Panc1 (cell line): ENCODE data around the gene RTP5. TPM values are rescaled to one million over a fixed set of nuclear protein-coding genes. Genes with fewer than 3 reads are reported as not detected.
A peak's percentile ranks its signal among the peaks of the same experiment; 100 is the strongest.

Experiments used
- ATAC-seq: fragments of 200-7000 bp; cut with Tn5 transposase; 2 replicates; pipeline ENCODE4 v1.9.1; 2020; ENCODE audit warnings: mild to moderate bottlenecking, moderate library complexity
- BruUV-seq: library from RNA; stranded (reverse); fragments of 400-500 nt; replicated peaks from 2 replicates; lab custom pipeline; 2021; lab: Mats Ljungman, UMichigan
- CTCF ChIA-PET: fragments of 300-600 bp; sonication (Branson Sonifier 250); formaldehyde crosslinking; loops from one replicate; lab custom pipeline; 2022; ENCODE audit warnings: antibody characterized with exemption; lab: Charles Lee
- POLR2A ChIA-PET: fragments of 300-600 bp; sonication (Branson Sonifier 250); formaldehyde crosslinking; loops from one replicate; lab custom pipeline; 2022; ENCODE audit warnings: antibody characterized with exemption; lab: Charles Lee
- DNase-seq: peaks from one replicate; pipeline ENCODE4 v3.0.0-alpha.2; 2010; ENCODE audit warnings: low read depth, low spot score
- H3K27ac ChIP-seq: 2 replicates; pipeline ENCODE4 v1.5.1; 2011; ENCODE audit warnings: mild to moderate bottlenecking, low read length, inconsistent platforms
- H3K27me3 ChIP-seq: fragments of 200-500 bp; sonication (Bioruptor generic); 2 replicates; pipeline ENCODE4 v1.6.0; 2014; ENCODE audit warnings: low read length, inconsistent platforms; ENCODE audit not compliant: control insufficient read depth, insufficient read depth
- H3K36me3 ChIP-seq: fragments of 200-500 bp; sonication (Bioruptor generic); 2 replicates; pipeline ENCODE4 v1.5.1; 2014; ENCODE audit warnings: inconsistent platforms, mild to moderate bottlenecking, low read length, moderate library complexity; ENCODE audit not compliant: control insufficient read depth, insufficient read depth
- H3K4me1 ChIP-seq: 2 replicates; pipeline ENCODE4 v1.5.1; 2011; ENCODE audit warnings: inconsistent platforms, mild to moderate bottlenecking, low read length, moderate library complexity; ENCODE audit not compliant: control insufficient read depth, insufficient read depth
- H3K4me3 ChIP-seq, 2 experiments: 2 replicates each; pipeline ENCODE4 v1.5.1; 2011 to 2012; ENCODE audit warnings: low read depth in 2 of 2, low read length in 2 of 2, mild to moderate bottlenecking in 2 of 2, inconsistent platforms in 1 of 2, moderate library complexity in 1 of 2
- H3K9me3 ChIP-seq: fragments of 200-500 bp; sonication (Bioruptor generic); 2 replicates; pipeline ENCODE4 v1.5.1; 2014; ENCODE audit warnings: low read depth, mild to moderate bottlenecking, inconsistent platforms, low read length, moderate library complexity; ENCODE audit not compliant: control insufficient read depth, insufficient read depth
- CTCF ChIP-seq: fragments of 450-650 bp; IDR thresholded peaks from 2 replicates; pipeline ENCODE4 v1.5.1; 2017; ENCODE audit warnings: mild to moderate bottlenecking
- POLR2AphosphoS5 ChIP-seq: IDR thresholded peaks from 2 replicates; pipeline ENCODE4 v1.6.1; 2012; ENCODE audit warnings: mild to moderate bottlenecking, low read depth, low read length, moderate library complexity
- REST ChIP-seq, 2 experiments: IDR thresholded peaks; 2 replicates each; pipeline ENCODE4 v1.6.1; 2011 to 2012; ENCODE audit warnings: low read depth in 2 of 2, control low read depth in 1 of 2, low read length in 1 of 2, mild to moderate bottlenecking in 1 of 2, moderate library complexity in 1 of 2; ENCODE audit not compliant: insufficient read depth in 1 of 2
- SIN3A ChIP-seq: IDR thresholded peaks from 2 replicates; pipeline ENCODE4 v1.6.1; 2012; ENCODE audit warnings: low read depth, mild to moderate bottlenecking, low read length, moderate library complexity, borderline replicate concordance; ENCODE audit not compliant: insufficient read depth
- TCF7L2 ChIP-seq: IDR thresholded peaks from 2 replicates; pipeline ENCODE4 v1.6.1; 2011; ENCODE audit warnings: mild to moderate bottlenecking, low read depth, low read length, inconsistent platforms
- in situ Hi-C: cut with HindIII; loops from 2 replicates; pipeline ENCODE4 v1.10.0; 2016; ENCODE audit warnings: low sequenced_read_pairs, low pct_unique_long_range_greater_than_20kb
- intact Hi-C: fragments of 100-400 bp; cut with micrococcal nuclease; formaldehyde crosslinking; loops from one replicate; pipeline ENCODE4 v1.10.0; 2022; ENCODE audit not compliant: unreplicated experiment
- total RNA-seq: library from RNA; stranded (reverse); gene quantifications from one replicate; pipeline ENCODE4 v1.2.1, GENCODE V29; 2021; ENCODE audit not compliant: unreplicated experiment

RTP5 gene
- total RNA-seq, 1 experiment from 2014 or later: not detected

- DNase-seq (no peak), ATAC-seq (peak; percentile 15; the same call in 1 of the 2 replicates)
- no TSS peak for BruUV-seq
- intact Hi-C loops: no loop called here
- no peaks in the 10 kb centered on the region for H3K36me3 ChIP-seq
- TF ChIP-seq CTCF (no peak), SIN3A (no peak), REST (IDR thresholded peaks at IDR 0.05; ENCODE audit: insufficient read depth in 1 of 2, low read depth in 2 of 2, low read length in 1 of 2) (no peak), POLR2AphosphoS5 (no peak), TCF7L2 (no peak)
- H3K27me3 ChIP-seq: no peaks in the 10 kb centered on the region
- POLR2A ChIA-PET: no interaction called here
- no peak overlapping the region for H3K27ac ChIP-seq
- peaks cover 9% of the 10 kb centered on the region; the same call in 1 of the 2 replicates for H3K4me1 ChIP-seq
- in situ Hi-C loops: no loop called here
- CTCF ChIA-PET: interaction anchor here (0.6 kb wide), 1 partner anchor 23 kb away, joined by 3 read pairs; no protein-coding TSS in a partner anchor
- no peak overlapping the region for H3K4me3 ChIP-seq
- H3K9me3 ChIP-seq: no peaks in the 10 kb centered on the region
Measured at GRCh38 chr2:241867776-241868420, 1.6 kb upstream of the RTP5 start.

- Histone ChIP-seq H3K27me3 (no peaks in the 10 kb centered on the region), H3K9me3 (no peaks in the 10 kb centered on the region), H3K27ac (no peak overlapping the region), H3K4me3 (no peak overlapping the region), H3K36me3 (no peaks in the 10 kb centered on the region), H3K4me1 (peaks cover 9% of the 10 kb centered on the region; the same call in 1 of the 2 replicates)
- no peak for DNase-seq
- CTCF ChIA-PET: no interaction called here
- no peak for TF ChIP-seq POLR2AphosphoS5
- TF ChIP-seq TCF7L2: no peak
- TF ChIP-seq SIN3A: no peak
- TF ChIP-seq REST (IDR thresholded peaks at IDR 0.05; ENCODE audit: insufficient read depth in 1 of 2, low read depth in 2 of 2, low read length in 1 of 2): no peak
- no peak for TF ChIP-seq CTCF
- ATAC-seq: peak; percentile 8; the same call in 1 of the 2 replicates
- POLR2A ChIA-PET: no interaction called here
- intact Hi-C loops: no loop called here
- BruUV-seq: no TSS peak
- in situ Hi-C loops: no loop called here
Measured at GRCh38 chr2:241868661-241869081, 858 bp upstream of the RTP5 start.
